GM12878 (cell line): ENCODE data around the gene STRIP2. TPM values are rescaled to one million over a fixed set of nuclear protein-coding genes. Genes with fewer than 3 reads are reported as not detected.

Source experiments
- ATAC-seq: fragments of 200-7000 bp; cut with Tn5 transposase; 3 replicates; pipeline ENCODE4 v1.9.1; 2020; ENCODE audit warnings: mild to moderate bottlenecking, moderate library complexity
- BruUV-seq: library from RNA; stranded (reverse); fragments of 400-500 nt; replicated peaks from 2 replicates; lab custom pipeline; 2021; lab: Mats Ljungman, UMichigan
- CTCF ChIA-PET: fragments of 300-600 bp; sonication (Branson Sonifier 250); formaldehyde crosslinking; extraction: SDS; loops from one replicate; lab custom pipeline; 2021; ENCODE audit warnings: inconsistent platforms; lab: Yijun Ruan, JAX
- POLR2A ChIA-PET: fragments of 350-600 bp; formaldehyde crosslinking; extraction: SDS; loops from one replicate; lab custom pipeline; 2021; ENCODE audit warnings: inconsistent platforms; lab: Charles Lee
- RAD21 ChIA-PET: fragments of 300-600 bp; sonication (Branson Sonifier 250); formaldehyde crosslinking; loops from one replicate; lab custom pipeline; 2023; ENCODE audit warnings: antibody characterized with exemption; ENCODE audit not compliant: unreplicated experiment; lab: Charles Lee
- SMC1A ChIA-PET: fragments of 300-600 bp; sonication (Branson Sonifier 250); formaldehyde crosslinking; loops from one replicate; lab custom pipeline; 2023; ENCODE audit not compliant: unreplicated experiment, uncharacterized antibody; lab: Charles Lee
- DNase-seq: peaks from one replicate; pipeline ENCODE4 v3.0.0-alpha.2; 2011; ENCODE audit warnings: low read depth, low spot score
- FAIRE-seq: peaks from 3 replicates; lab custom pipeline; 2011; peaks lifted over from hg19 to GRCh38; lab: Jason Lieb, UNC
- H2AFZ ChIP-seq: 2 replicates; pipeline ENCODE4 v1.6.0; 2011; ENCODE audit warnings: low read depth, low read length, control low read depth; ENCODE audit not compliant: control insufficient read depth
- H3K27ac ChIP-seq: 2 replicates; pipeline ENCODE4 v1.5.1; 2011; ENCODE audit warnings: control low read depth; ENCODE audit not compliant: control insufficient read depth, insufficient read depth
- H3K27me3 ChIP-seq, 2 experiments: replicated peaks in 1 of 2; 2 replicates each; pipeline versions ENCODE4 v1.6.0 to v1.6.1; 2011; ENCODE audit warnings: low read length in 1 of 2; ENCODE audit not compliant: control insufficient read depth in 2 of 2, insufficient read depth in 2 of 2
- H3K36me3 ChIP-seq, 2 experiments: 2 replicates each; pipeline ENCODE4 v1.5.1; 2011; ENCODE audit warnings: low read length in 1 of 2; ENCODE audit not compliant: control insufficient read depth in 2 of 2, insufficient read depth in 2 of 2
- H3K4me1 ChIP-seq: 2 replicates; pipeline ENCODE4 v1.6.1; 2011; ENCODE audit warnings: mild to moderate bottlenecking, low read length, moderate library complexity, mixed read lengths; ENCODE audit not compliant: control insufficient read depth, insufficient read depth
- H3K4me2 ChIP-seq: 2 replicates; pipeline ENCODE4 v1.6.0; 2011; ENCODE audit warnings: control low read depth; ENCODE audit not compliant: control insufficient read depth, insufficient read depth
- H3K4me3 ChIP-seq: fragments of 200-600 bp; sonication (generic); 2 replicates; pipeline ENCODE4 v1.5.1; 2016
- H3K79me2 ChIP-seq: 2 replicates; pipeline ENCODE4 v1.6.0; 2011; ENCODE audit warnings: low read length; ENCODE audit not compliant: control insufficient read depth, insufficient read depth
- H3K9ac ChIP-seq: 2 replicates; pipeline ENCODE4 v1.8.0; 2011; ENCODE audit warnings: low read length, control low read depth, mixed read lengths; ENCODE audit not compliant: control insufficient read depth, insufficient read depth
- H3K9me3 ChIP-seq: replicated peaks from 3 replicates; pipeline ENCODE4 v1.5.1; 2011; ENCODE audit warnings: mild to moderate bottlenecking, low read length; ENCODE audit not compliant: control insufficient read depth, insufficient read depth
- H4K20me1 ChIP-seq: 2 replicates; pipeline ENCODE4 v1.6.0; 2011; ENCODE audit not compliant: control insufficient read depth, insufficient read depth
- FOXK2 ChIP-seq: fragments of 450-650 bp; IDR thresholded peaks from 2 replicates; pipeline ENCODE4 v1.6.1; 2017; ENCODE audit warnings: mild to moderate bottlenecking, moderate library complexity
- KAT2A ChIP-seq: conservative IDR thresholded peaks from 2 replicates; pipeline ENCODE4 v1.6.1; 2011; ENCODE audit warnings: low read depth, low read length; ENCODE audit not compliant: control insufficient read depth
- POLR2AphosphoS5 ChIP-seq: IDR thresholded peaks from 2 replicates; pipeline ENCODE4 v1.6.1; 2011; ENCODE audit warnings: mild to moderate bottlenecking, low read length, inconsistent platforms
- SMAD5 ChIP-seq: IDR thresholded peaks from 2 replicates; pipeline ENCODE4 v1.6.1; 2016; ENCODE audit warnings: antibody characterized with exemption, low read depth
- SMC3 ChIP-seq: IDR thresholded peaks from 2 replicates; pipeline ENCODE4 v1.6.1; 2011; ENCODE audit warnings: low read length, improper control_type of control experiment, borderline replicate concordance
- SP1 ChIP-seq: IDR thresholded peaks from one replicate; pipeline ENCODE4 v1.6.1; 2011; ENCODE audit warnings: low read depth, low read length
- SREBF2 ChIP-seq: IDR thresholded peaks from 2 replicates; pipeline ENCODE4 v1.6.1; 2012; ENCODE audit warnings: mild to moderate bottlenecking, low read length
- TAF1 ChIP-seq: IDR thresholded peaks from 2 replicates; pipeline ENCODE4 v1.6.1; 2011; ENCODE audit warnings: mild to moderate bottlenecking, low read depth, low read length, borderline replicate concordance
- WRNIP1 ChIP-seq: IDR thresholded peaks from 2 replicates; pipeline ENCODE4 v1.6.1; 2011; ENCODE audit warnings: low read depth, low read length, improper control_type of control experiment, borderline replicate concordance
- ZBTB33 ChIP-seq: fragments of 450-650 bp; IDR thresholded peaks from 2 replicates; pipeline ENCODE4 v1.6.1; 2017; ENCODE audit warnings: mild to moderate bottlenecking
- WGBS: methylation state at CpG from one replicate; pipeline ENCODE4 v1.1.6; 2016; ENCODE audit warnings: low lambda C conversion rate; ENCODE audit not compliant: insufficient replicate concordance, insufficient coverage; ENCODE audit errors: missing lambda C conversion rate; 5-methylcytosine and 5-hydroxymethylcytosine counted together
- in situ Hi-C: fragments of 300-500 bp; cut with MboI; formaldehyde crosslinking; loops from 9 replicates; pipeline ENCODE4 v1.14.3; 2018; ENCODE audit warnings: mixed read lengths
- intact Hi-C: fragments of 100-400 bp; cut with micrococcal nuclease; formaldehyde crosslinking; loops from one replicate; pipeline ENCODE4 v1.14.2; 2022; ENCODE audit not compliant: unreplicated experiment
- polyA plus RNA-seq, 11 experiments: library from polyadenylated mRNA; depleted of rRNA in 4 of 11; unstranded in 6 of 11; stranded (reverse) in 5 of 11; fragments of >200 nt; fragmentation: Nextera tagmentation in 4 of 11; fragmentation: Illumina TruSeq in 1 of 11; extraction: Ambion mirVana in 4 of 11; extraction: Trizol in 1 of 11; gene quantifications; 1 replicate in 1 of 11; 2 replicates in 10 of 11; pipeline versions ENCODE4 v1.2.1 to v1.2.3, GENCODE V29; 2011 to 2016; ENCODE audit warnings: inconsistent platforms in 2 of 11, missing spikeins in 2 of 11, low read depth in 1 of 11
- total RNA-seq, 4 experiments: library from RNA; depleted of rRNA in 3 of 4; stranded (reverse); fragments of >200 nt in 3 of 4; fragmentation: Illumina TruSeq in 1 of 4; extraction: Trizol in 1 of 4; gene quantifications; 2 replicates each; pipeline versions ENCODE4 v1.2.1 to v1.2.3, GENCODE V29; 2013 to 2021
- TF ChIP-seq, protein P1 (sequence below): fragments of 450-650 bp; IDR thresholded peaks from 2 replicates; pipeline ENCODE4 v1.6.1; 2017; ENCODE audit warnings: mild to moderate bottlenecking, low read depth, inconsistent platforms; ENCODE audit not compliant: poor library complexity, severe bottlenecking
- TF ChIP-seq, protein P2 (sequence below): fragments of 450-650 bp; formaldehyde crosslinking; IDR thresholded peaks from 2 replicates; pipeline ENCODE4 v1.4.0; 2020; ENCODE audit warnings: mild to moderate bottlenecking, moderate library complexity
- TF ChIP-seq, protein P3 (sequence below): fragments of 450-650 bp; IDR thresholded peaks from 2 replicates; pipeline ENCODE4 v1.6.1; 2017; ENCODE audit warnings: borderline replicate concordance

Gene STRIP2
- total and polyA plus RNA-seq, 10 of the 15 experiments (the other 5 are each of a cell fraction or from before 2014, with no cell fraction given): 0.48 to 5.8 (median 1.8) TPM

DNA sequence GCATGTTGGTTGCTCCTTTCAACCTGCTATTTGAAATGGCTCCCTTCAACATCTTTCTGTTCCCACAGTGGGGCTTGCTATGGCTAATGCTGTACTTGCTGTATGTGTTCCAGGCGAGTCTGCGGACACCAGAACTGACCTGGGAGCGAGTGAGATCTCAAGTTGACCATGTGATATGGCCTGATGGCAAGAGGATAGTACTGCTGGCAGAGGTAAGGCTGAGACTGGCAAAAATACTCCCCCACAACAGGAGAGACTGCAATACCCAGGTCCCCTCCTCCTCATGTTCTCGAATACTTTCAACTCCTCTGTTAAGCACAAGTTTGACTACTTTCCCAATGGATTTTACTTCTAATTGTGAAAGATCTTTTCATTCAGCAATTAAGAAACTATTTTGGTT lies 11.5 kb upstream of the STRIP2 start:
- 88% methylated on average over 4 of the region's 4 CpGs for WGBS
- intact Hi-C loops (no loop called here), in situ Hi-C loops (no loop called here)
- no TSS peak for BruUV-seq
- H3K4me1 ChIP-seq: no peaks in the 10 kb centered on the region
- no peaks in the 10 kb centered on the region for H3K79me2 ChIP-seq
- no peak overlapping the region for H3K4me3 ChIP-seq
- no peak overlapping the region for H3K4me2 ChIP-seq
- H3K36me3 ChIP-seq: no peaks in the 10 kb centered on the region
- H3K27ac ChIP-seq: no peak overlapping the region
- POLR2A ChIA-PET: interaction anchor here (1.0 kb wide), 1 partner anchor 11 kb away, joined by 3 read pairs; the partner anchor contains the start of gene STRIP2
- ATAC-seq (no peak), FAIRE-seq (no peak), DNase-seq (no peak)
- RAD21 ChIA-PET: no interaction called here
- SMC1A ChIA-PET: interaction anchor here (1.4 kb wide), 1 partner anchor 20 kb away, joined by 3 read pairs; no protein-coding TSS in a partner anchor
- H2AFZ ChIP-seq: no peak overlapping the region
- H3K9ac ChIP-seq: no peak overlapping the region
- CTCF ChIA-PET: interaction anchor here (1.0 kb wide), 1 partner anchor 55 kb away, joined by 3 read pairs; no protein-coding TSS in a partner anchor
- no peaks in the 10 kb centered on the region for H4K20me1 ChIP-seq
- no peaks in the 10 kb centered on the region for H3K27me3 ChIP-seq
- no peaks in the 10 kb centered on the region for H3K9me3 ChIP-seq
- TF ChIP-seq ZBTB33 (no peak), SMAD5 (no peak), SREBF2 (no peak), POLR2AphosphoS5 (no peak), WRNIP1 (no peak), SMC3 (no peak), SP1 (no peak), FOXK2 (no peak), KAT2A (no peak), TAF1 (no peak)
- TF ChIP-seq, protein P1, sequence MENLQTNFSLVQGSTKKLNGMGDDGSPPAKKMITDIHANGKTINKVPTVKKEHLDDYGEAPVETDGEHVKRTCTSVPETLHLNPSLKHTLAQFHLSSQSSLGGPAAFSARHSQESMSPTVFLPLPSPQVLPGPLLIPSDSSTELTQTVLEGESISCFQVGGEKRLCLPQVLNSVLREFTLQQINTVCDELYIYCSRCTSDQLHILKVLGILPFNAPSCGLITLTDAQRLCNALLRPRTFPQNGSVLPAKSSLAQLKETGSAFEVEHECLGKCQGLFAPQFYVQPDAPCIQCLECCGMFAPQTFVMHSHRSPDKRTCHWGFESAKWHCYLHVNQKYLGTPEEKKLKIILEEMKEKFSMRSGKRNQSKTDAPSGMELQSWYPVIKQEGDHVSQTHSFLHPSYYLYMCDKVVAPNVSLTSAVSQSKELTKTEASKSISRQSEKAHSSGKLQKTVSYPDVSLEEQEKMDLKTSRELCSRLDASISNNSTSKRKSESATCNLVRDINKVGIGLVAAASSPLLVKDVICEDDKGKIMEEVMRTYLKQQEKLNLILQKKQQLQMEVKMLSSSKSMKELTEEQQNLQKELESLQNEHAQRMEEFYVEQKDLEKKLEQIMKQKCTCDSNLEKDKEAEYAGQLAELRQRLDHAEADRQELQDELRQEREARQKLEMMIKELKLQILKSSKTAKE: no peak
- TF ChIP-seq, protein P2, sequence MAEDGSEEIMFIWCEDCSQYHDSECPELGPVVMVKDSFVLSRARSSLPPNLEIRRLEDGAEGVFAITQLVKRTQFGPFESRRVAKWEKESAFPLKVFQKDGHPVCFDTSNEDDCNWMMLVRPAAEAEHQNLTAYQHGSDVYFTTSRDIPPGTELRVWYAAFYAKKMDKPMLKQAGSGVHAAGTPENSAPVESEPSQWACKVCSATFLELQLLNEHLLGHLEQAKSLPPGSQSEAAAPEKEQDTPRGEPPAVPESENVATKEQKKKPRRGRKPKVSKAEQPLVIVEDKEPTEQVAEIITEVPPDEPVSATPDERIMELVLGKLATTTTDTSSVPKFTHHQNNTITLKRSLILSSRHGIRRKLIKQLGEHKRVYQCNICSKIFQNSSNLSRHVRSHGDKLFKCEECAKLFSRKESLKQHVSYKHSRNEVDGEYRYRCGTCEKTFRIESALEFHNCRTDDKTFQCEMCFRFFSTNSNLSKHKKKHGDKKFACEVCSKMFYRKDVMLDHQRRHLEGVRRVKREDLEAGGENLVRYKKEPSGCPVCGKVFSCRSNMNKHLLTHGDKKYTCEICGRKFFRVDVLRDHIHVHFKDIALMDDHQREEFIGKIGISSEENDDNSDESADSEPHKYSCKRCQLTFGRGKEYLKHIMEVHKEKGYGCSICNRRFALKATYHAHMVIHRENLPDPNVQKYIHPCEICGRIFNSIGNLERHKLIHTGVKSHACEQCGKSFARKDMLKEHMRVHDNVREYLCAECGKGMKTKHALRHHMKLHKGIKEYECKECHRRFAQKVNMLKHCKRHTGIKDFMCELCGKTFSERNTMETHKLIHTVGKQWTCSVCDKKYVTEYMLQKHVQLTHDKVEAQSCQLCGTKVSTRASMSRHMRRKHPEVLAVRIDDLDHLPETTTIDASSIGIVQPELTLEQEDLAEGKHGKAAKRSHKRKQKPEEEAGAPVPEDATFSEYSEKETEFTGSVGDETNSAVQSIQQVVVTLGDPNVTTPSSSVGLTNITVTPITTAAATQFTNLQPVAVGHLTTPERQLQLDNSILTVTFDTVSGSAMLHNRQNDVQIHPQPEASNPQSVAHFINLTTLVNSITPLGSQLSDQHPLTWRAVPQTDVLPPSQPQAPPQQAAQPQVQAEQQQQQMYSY: no peak
- TF ChIP-seq, protein P3, sequence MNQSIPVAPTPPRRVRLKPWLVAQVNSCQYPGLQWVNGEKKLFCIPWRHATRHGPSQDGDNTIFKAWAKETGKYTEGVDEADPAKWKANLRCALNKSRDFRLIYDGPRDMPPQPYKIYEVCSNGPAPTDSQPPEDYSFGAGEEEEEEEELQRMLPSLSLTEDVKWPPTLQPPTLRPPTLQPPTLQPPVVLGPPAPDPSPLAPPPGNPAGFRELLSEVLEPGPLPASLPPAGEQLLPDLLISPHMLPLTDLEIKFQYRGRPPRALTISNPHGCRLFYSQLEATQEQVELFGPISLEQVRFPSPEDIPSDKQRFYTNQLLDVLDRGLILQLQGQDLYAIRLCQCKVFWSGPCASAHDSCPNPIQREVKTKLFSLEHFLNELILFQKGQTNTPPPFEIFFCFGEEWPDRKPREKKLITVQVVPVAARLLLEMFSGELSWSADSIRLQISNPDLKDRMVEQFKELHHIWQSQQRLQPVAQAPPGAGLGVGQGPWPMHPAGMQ: no peak
